Activated CD4-positive, alpha-beta memory T cell treated with anti-CD3 and anti-CD28 coated beads for 36 hours (primary cell): ENCODE results near the gene WDR86. TPM values are rescaled to one million over a fixed set of nuclear protein-coding genes. Genes with fewer than 3 reads are reported as not detected.

Source experiments
- CTCF ChIA-PET: fragments of 350-600 bp; sonication (Branson Sonifier 250); formaldehyde crosslinking; loops from one replicate; lab custom pipeline; 2021; ENCODE audit warnings: antibody characterized with exemption, inconsistent platforms; lab: Charles Lee
- POLR2A ChIA-PET: fragments of 350-600 bp; sonication (Branson Sonifier 250); formaldehyde crosslinking; loops from one replicate; lab custom pipeline; 2021; ENCODE audit warnings: antibody characterized with exemption; lab: Charles Lee
- DNase-seq: peaks from one replicate; pipeline ENCODE4 v3.0.0-alpha.2; 2020
- H3K27ac Mint-ChIP-seq: one replicate; pipeline ENCODE4 v1.8.0; 2021; ENCODE audit warnings: mixed read lengths
- H3K27me3 Mint-ChIP-seq: one replicate; pipeline ENCODE4 v1.8.0; 2021; ENCODE audit warnings: mixed read lengths
- H3K36me3 Mint-ChIP-seq: one replicate; pipeline ENCODE4 v1.8.0; 2021; ENCODE audit warnings: mixed read lengths
- H3K4me1 Mint-ChIP-seq: one replicate; pipeline ENCODE4 v1.8.0; 2021; ENCODE audit warnings: low read depth, mixed read lengths
- H3K4me3 Mint-ChIP-seq: one replicate; pipeline ENCODE4 v1.8.0; 2021; ENCODE audit warnings: mild to moderate bottlenecking, mixed read lengths
- H3K9me3 Mint-ChIP-seq: one replicate; pipeline ENCODE4 v1.8.0; 2021; ENCODE audit warnings: mixed read lengths
- intact Hi-C: fragments of 100-400 bp; cut with micrococcal nuclease; formaldehyde crosslinking; loops from one replicate; pipeline ENCODE4 v1.15.1; 2023
- total RNA-seq, 2 experiments: library from RNA; stranded (reverse); gene quantifications; one replicate each; pipeline ENCODE4 v1.2.3, GENCODE V29; 2021

Gene WDR86
- total RNA-seq, 2 experiments from 2014 or later, result 0.17 to 0.43 TPM

DNA sequence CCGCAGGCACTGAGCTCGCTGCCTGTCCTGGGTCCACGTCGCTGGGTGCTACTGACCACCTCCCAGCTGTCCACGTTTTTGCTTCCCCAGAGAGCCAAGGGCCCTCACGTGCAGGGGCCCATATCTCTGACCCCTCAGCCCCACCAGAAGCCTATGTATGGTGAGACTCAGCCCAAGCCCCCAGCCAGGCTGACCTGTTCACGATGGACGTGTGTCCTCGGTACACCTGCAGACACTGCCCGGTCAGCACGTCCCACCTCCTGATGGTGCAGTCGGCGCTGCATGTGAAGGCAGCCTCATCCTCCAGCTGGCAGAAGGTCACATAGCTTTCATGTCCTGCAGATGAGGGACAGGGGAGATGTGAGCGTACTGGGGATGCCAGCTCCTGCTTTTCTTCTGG, 9.9 kb downstream of the WDR86 start:
- Mint-ChIP-seq H3K4me1 (peaks cover 5% of the 10 kb centered on the region), H3K9me3 (peaks cover 6% of the 10 kb centered on the region), H3K36me3 (no peaks in the 10 kb centered on the region), H3K4me3 (no peak overlapping the region), H3K27me3 (no peaks in the 10 kb centered on the region), H3K27ac (no peak overlapping the region)
- CTCF ChIA-PET, result interaction anchor here (1.1 to 1.9 kb wide), 2 partner anchors 33 to 49 kb away, joined by 3 to 9 read pairs; no protein-coding TSS in a partner anchor
- intact Hi-C loops, result no loop called here
- DNase-seq, result no peak
- POLR2A ChIA-PET, result interaction anchor here (0.7 to 1.4 kb wide), 2 partner anchors 36 to 49 kb away, joined by 3 read pairs; no protein-coding TSS in a partner anchor

DNA sequence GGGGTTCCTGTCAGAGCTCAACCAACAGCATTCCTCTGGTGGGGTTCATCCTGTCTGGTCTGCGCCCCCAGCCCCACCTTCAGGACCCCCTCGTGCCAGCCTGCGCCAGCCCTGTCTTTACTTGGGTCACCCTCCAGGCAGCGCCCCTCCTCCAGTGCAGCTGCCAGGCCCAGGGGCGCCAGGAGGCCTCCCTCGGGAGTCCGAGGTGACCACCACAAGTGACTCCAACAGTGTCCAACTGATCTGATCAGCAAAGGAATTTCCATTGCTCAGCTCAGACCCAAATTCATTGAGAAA, 10.6 kb downstream of the WDR86 start:
- Mint-ChIP-seq H3K9me3 (peaks cover 6% of the 10 kb centered on the region), H3K27ac (no peak overlapping the region), H3K4me3 (no peak overlapping the region), H3K27me3 (no peaks in the 10 kb centered on the region), H3K4me1 (peaks cover 5% of the 10 kb centered on the region), H3K36me3 (no peaks in the 10 kb centered on the region)
- DNase-seq, result no peak
- intact Hi-C loops, result no loop called here
- POLR2A ChIA-PET, result interaction anchor here (0.7 to 1.4 kb wide), 2 partner anchors 36 to 49 kb away, joined by 3 read pairs; no protein-coding TSS in a partner anchor
- CTCF ChIA-PET, result interaction anchor here (1.1 to 1.9 kb wide), 2 partner anchors 32 to 49 kb away, joined by 3 to 9 read pairs; no protein-coding TSS in a partner anchor

DNA sequence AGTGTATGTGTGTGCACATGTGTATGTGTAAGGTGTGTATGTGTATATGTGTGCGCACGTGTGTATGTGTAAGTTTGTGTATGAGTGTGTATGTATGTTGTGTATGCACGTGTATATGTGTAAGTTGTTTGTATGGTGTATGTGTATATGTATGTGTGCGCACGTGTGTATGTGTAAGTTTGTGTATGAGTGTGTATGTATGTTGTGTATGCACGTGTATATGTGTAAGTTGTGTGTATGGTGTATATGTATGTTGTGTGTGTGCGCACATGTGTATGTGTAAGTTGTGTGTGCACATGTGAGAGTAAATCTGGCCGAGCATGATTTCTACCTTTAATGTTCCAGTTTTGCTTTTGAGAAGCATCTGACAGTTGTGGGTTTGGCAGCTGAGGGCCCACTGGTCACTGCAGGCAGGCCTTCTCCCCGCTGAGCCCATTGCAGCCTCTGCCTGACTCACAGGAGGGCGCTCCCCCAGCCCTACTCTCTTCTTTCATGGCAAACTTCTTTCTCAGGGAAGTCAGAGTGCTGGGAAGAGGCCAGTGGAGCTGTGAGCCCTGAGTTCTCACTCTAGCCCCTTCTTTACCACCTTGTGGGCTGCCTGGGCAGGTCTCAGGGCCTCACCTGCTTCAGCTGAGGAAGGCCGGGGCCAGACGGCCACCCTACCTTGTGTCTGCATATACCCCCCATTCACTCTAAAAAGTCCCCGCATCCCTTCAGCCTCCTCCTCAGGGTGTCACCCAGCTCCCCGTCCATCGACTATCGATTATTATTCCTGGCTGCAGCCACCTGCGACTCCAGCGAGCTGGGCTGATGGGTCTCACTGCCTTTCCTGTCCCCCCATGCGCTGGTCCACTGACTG, 11.2 kb downstream of the WDR86 start:
- CTCF ChIA-PET, result interaction anchor here (1.1 to 1.9 kb wide), 3 partner anchors 32 to 50 kb away, joined by 3 to 9 read pairs (median 3); no protein-coding TSS in a partner anchor
- Mint-ChIP-seq H3K27ac (no peak overlapping the region), H3K36me3 (no peaks in the 10 kb centered on the region), H3K9me3 (peaks cover 6% of the 10 kb centered on the region), H3K4me3 (no peak overlapping the region), H3K4me1 (peaks cover 2% of the 10 kb centered on the region), H3K27me3 (no peaks in the 10 kb centered on the region)
- POLR2A ChIA-PET, result interaction anchor here (1.4 kb wide), 1 partner anchor 50 kb away, joined by 3 read pairs; no protein-coding TSS in a partner anchor
- no peak for DNase-seq
- intact Hi-C loops, result no loop called here

DNA sequence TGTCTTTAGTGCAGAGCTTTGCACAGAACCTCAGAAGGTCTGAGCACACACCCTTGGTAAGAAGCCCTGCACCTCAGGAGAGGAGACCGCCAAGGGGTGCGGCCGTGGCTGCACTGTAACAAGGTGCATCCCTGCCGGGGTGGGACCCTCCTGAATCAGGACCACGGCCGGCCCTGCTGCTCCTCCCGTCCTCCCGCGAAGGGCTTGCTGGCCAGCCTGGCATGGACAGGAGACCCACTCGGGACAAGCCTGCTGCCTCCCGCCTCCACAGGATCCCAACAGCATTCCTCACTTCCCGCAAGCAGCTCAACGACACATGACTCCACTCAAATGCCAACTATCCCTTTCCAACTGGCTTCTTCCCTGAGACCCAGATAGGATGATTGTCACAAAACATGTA, 12.8 kb downstream of the WDR86 start:
- no peak for DNase-seq
- ChIA-PET CTCF (interaction anchor here (0.6 to 1.4 kb wide), 2 partner anchors 29 to 100 kb away, joined by 3 to 4 read pairs; no protein-coding TSS in a partner anchor), POLR2A (no interaction called here)
- no peak overlapping the region for H3K27ac Mint-ChIP-seq
- H3K9me3 Mint-ChIP-seq, result peaks cover 6% of the 10 kb centered on the region
- H3K27me3 Mint-ChIP-seq, result no peaks in the 10 kb centered on the region
- no peak overlapping the region for H3K4me3 Mint-ChIP-seq
- H3K4me1 Mint-ChIP-seq, result peaks cover 2% of the 10 kb centered on the region
- intact Hi-C loops, result no loop called here
- no peaks in the 10 kb centered on the region for H3K36me3 Mint-ChIP-seq

DNA sequence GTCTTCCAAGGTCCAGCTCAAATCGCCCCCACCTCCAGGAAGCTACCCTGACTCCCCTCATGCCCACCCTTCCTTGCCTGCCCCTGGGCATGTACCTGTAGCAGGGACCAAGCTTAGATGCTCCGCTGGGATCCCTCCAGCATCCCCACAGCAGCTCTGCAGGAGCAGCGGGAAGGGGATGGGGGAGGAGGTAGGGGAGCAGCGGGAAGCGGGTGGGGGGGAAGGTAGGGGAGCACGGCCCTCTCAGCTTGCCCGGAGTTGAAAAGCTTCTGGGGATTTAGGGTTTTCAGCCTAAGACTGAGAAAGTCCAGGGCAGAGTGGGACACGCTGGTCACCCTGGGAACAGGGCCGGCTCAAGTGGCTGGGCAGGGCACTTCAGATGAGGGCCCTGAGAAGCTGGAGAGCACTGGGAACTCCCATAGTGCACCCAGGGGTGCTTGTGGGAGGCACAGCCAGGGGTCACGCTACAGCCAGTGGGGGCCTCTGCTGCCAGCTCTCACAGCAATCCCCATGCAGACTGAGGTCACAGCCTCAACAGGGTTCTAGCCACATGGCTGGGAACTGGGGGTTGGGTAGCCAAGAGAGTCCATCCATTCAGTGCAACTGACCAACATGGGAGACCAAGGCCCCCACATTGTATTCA, 13.4 kb downstream of the WDR86 start:
- no peak overlapping the region for H3K27ac Mint-ChIP-seq
- peaks cover 6% of the 10 kb centered on the region for H3K9me3 Mint-ChIP-seq
- no peaks in the 10 kb centered on the region for H3K36me3 Mint-ChIP-seq
- peaks cover 2% of the 10 kb centered on the region for H3K4me1 Mint-ChIP-seq
- intact Hi-C loops, result no loop called here
- no peak for DNase-seq
- H3K27me3 Mint-ChIP-seq, result no peaks in the 10 kb centered on the region
- ChIA-PET POLR2A (no interaction called here), CTCF (interaction anchor here (0.6 to 1.4 kb wide), 3 partner anchors 28 to 58 kb away, joined by 3 to 4 read pairs (median 3); no protein-coding TSS in a partner anchor)
- no peak overlapping the region for H3K4me3 Mint-ChIP-seq

DNA sequence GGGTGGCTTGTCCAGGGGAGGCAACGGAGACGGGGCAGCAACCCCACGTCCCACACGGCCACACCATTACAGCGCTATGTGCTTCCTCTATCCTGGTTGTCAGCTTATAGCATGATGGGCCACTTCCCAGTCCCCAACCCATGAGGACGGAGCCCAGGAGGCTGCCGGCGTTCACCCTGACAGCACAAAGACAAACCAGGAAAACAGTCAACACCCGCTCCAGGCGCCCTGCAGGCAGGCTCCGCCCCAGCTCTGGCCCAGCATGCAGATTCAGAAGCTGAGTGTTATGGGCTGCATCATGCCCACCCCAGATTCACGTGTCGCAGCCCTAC, 14.8 kb downstream of the WDR86 start:
- peaks cover 2% of the 10 kb centered on the region for H3K4me1 Mint-ChIP-seq
- H3K9me3 Mint-ChIP-seq, result peaks cover 6% of the 10 kb centered on the region
- CTCF ChIA-PET, result no interaction called here
- POLR2A ChIA-PET, result no interaction called here
- no peaks in the 10 kb centered on the region for H3K36me3 Mint-ChIP-seq
- DNase-seq, result no peak
- no peak overlapping the region for H3K27ac Mint-ChIP-seq
- no peak overlapping the region for H3K4me3 Mint-ChIP-seq
- no peaks in the 10 kb centered on the region for H3K27me3 Mint-ChIP-seq
- intact Hi-C loops, result no loop called here

DNA sequence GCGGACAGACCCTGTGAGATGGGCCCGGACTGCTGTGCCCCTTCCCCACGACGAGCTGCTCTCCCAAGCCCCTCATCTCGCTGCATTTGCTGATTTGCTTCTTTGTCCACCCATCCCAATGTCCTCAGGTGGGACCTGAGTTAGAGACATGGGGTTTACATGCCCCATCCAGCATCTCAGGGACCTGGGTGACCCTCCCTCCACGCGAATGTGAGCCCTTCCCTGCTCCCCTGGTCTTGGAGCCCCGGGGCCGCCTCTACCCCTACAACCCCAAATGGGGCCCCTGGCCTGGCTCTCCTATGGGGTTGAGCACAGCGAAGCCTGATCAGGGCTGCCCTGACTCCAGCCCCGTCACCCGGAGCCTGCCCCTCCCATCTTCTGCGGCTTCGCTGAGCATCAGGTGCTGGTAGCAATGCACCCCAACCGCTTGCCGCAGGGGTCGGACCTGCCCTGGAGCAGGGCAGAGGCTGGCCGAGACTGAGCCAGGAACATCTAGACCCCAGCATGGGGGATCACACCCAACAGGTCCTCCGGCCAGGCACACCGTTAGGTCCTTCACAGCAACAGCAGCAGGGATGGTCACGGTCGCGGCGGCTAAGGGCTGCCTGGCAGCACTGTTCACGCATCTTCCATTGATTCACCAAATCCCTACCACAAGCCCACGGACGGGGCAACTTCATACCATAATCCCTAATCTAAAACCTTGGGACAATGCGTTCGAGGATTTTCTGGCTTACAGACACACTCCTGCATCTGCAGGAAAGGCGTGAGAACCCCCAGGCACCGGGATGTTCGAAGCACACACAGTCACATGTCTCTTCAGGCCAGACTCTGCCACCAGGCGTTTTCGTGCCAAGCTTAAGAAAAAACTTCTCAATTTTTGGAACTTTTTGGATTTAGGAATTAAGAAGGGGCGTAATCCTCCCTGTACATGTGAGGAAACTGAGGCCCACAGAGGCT, 15.5 kb downstream of the WDR86 start:
- POLR2A ChIA-PET, result no interaction called here
- Mint-ChIP-seq H3K36me3 (no peaks in the 10 kb centered on the region), H3K27ac (no peak overlapping the region), H3K27me3 (no peaks in the 10 kb centered on the region), H3K9me3 (peaks cover 6% of the 10 kb centered on the region), H3K4me3 (no peak overlapping the region), H3K4me1 (peaks cover 2% of the 10 kb centered on the region)
- DNase-seq, result no peak
- CTCF ChIA-PET, result interaction anchor here (1.4 kb wide), 1 partner anchor 26 kb away, joined by 5 read pairs; no protein-coding TSS in a partner anchor
- intact Hi-C loops, result no loop called here

DNA sequence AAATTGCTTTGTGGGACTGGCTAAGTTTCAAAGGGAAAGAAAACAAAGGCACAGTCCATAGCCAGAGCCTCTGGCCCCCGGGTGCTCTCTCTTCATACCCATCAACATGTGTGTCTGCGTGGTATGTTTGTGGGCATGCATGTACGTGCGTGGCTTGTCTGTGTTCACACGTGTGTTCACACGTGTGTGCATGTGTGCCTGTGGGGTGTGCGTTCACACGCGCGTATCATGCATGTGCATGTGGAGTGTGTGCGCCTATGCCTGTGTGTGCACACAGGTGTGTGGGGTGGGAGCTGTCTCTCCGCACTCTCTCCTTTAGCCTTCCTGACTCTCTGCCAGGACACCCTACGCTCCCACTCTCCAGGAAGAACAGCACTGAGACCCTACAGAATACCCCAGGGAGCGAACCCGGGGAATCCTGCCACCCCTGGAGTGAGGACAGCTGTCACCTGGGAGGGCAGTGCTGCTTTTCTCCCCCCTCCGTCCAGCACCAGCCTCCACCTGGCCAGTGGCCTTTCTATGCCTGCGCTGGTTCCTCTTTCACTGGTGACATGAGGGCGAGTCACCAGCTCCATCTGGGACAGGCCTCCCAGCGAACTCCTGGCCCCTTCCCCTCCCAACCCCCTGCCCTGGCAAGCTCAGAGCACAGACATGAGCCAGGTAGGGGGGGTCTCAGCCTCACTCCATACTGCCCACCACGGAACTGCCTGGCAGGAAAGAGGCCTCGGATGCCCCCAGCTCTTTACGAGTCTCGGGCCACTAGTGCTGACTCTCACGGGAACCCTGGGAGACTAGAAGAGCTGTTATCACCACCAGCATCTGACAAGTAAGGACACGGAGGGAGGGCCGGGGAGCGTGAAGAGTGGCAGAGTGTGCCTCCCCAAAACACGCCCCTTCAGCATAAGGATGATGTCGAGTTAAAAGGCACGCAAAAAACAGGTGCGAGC, 16.5 kb downstream of the WDR86 start:
- DNase-seq, result no peak
- H3K4me3 Mint-ChIP-seq, result no peak overlapping the region
- H3K9me3 Mint-ChIP-seq, result peaks cover 6% of the 10 kb centered on the region
- intact Hi-C loops, result no loop called here
- H3K4me1 Mint-ChIP-seq, result peaks cover 2% of the 10 kb centered on the region
- no peak overlapping the region for H3K27ac Mint-ChIP-seq
- H3K36me3 Mint-ChIP-seq, result no peaks in the 10 kb centered on the region
- H3K27me3 Mint-ChIP-seq, result no peaks in the 10 kb centered on the region
- ChIA-PET CTCF (interaction anchor here (1.4 kb wide), 1 partner anchor 25 kb away, joined by 5 read pairs; no protein-coding TSS in a partner anchor), POLR2A (no interaction called here)

DNA sequence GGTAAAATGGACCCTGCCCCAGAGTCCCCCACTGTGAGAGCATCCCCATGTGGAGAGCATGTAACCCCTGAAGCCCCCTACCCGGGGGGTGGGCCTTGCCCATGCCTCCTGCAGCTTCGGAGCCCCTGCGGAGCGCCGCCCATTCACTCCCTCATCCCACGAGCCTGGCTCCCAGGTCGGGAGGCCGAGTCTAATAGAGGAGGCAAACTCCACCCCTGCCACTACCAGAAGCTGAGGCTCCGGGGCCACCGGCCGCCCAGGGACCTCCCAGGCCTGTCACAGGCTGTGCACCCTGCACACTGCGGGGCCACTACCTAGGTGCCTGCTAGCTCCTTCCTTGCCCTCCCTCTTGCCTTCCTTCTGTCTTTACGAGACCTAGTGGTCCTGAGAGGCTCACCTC, 17.4 kb downstream of the WDR86 start:
- CTCF ChIA-PET, result interaction anchor here (1.1 kb wide), 1 partner anchor 55 kb away, joined by 3 read pairs; no protein-coding TSS in a partner anchor
- intact Hi-C loops, result no loop called here
- Mint-ChIP-seq H3K4me3 (no peak overlapping the region), H3K4me1 (no peaks in the 10 kb centered on the region), H3K9me3 (peaks cover 1% of the 10 kb centered on the region), H3K36me3 (no peaks in the 10 kb centered on the region), H3K27ac (no peak overlapping the region), H3K27me3 (no peaks in the 10 kb centered on the region)
- DNase-seq, result no peak
- POLR2A ChIA-PET, result no interaction called here

DNA sequence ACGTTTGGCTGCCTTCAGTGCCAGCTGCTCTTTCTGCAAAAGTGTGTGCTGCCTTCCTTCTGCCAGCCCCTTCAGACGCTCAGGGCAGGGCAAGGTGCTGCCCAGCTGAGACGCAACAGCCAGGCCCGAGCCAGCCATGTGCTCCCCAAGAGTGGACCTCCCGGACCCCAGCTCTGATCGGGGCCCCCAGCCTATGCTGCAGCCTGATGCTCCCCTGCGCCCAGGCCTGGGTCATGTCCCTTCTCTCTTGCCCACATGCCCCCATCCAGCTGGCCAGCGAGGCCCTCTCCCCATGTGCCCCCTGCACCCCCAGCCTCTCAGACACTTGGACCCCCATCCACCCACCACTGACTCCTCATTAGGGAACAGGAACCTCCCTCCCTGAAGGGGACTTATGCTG, 17.8 kb downstream of the WDR86 start:
- H3K27ac Mint-ChIP-seq, result no peak overlapping the region
- H3K4me3 Mint-ChIP-seq, result no peak overlapping the region
- ChIA-PET POLR2A (no interaction called here), CTCF (interaction anchor here (1.1 kb wide), 1 partner anchor 55 kb away, joined by 3 read pairs; no protein-coding TSS in a partner anchor)
- H3K9me3 Mint-ChIP-seq, result no peaks in the 10 kb centered on the region
- DNase-seq, result no peak
- intact Hi-C loops, result no loop called here
- no peaks in the 10 kb centered on the region for H3K27me3 Mint-ChIP-seq
- H3K4me1 Mint-ChIP-seq, result no peaks in the 10 kb centered on the region
- no peaks in the 10 kb centered on the region for H3K36me3 Mint-ChIP-seq

DNA sequence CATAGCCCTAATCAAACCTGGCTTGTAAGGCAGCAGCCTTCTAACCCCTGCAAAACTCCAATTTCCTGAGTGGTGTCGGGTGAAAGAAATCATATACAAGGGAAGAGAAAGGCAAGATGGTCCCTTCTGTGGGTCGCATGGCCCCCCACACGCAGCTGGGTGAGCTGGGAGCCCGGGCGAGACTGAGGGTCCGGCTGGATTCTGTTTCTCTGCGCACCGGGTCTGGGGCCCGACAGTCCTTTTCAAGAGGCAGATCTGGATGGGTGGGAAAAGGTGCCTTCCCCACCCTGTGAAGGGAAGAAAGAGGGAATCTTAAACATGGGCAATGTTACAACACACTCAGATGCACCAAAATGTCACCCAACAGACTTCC, 18.5 kb downstream of the WDR86 start:
- intact Hi-C loops, result no loop called here
- ChIA-PET CTCF (interaction anchor here (1.1 kb wide), 1 partner anchor 56 kb away, joined by 3 read pairs; no protein-coding TSS in a partner anchor), POLR2A (no interaction called here)
- H3K27ac Mint-ChIP-seq, result no peak overlapping the region
- H3K4me3 Mint-ChIP-seq, result no peak overlapping the region
- no peaks in the 10 kb centered on the region for H3K36me3 Mint-ChIP-seq
- no peaks in the 10 kb centered on the region for H3K27me3 Mint-ChIP-seq
- H3K9me3 Mint-ChIP-seq, result no peaks in the 10 kb centered on the region
- no peak for DNase-seq
- no peaks in the 10 kb centered on the region for H3K4me1 Mint-ChIP-seq
